HL-60 (cell line): ENCODE results near the gene CFL2.

Experiments
- DNase-seq, 2 experiments: peaks; one replicate each; pipeline ENCODE4 v3.0.0-alpha.2; 2010 to 2020; ENCODE audit warnings: low read depth in 1 of 2, low spot score in 1 of 2
- H3K27ac ChIP-seq: fragments of 250-450 bp; sonication (Bioruptor Pico); replicated peaks from 2 replicates; pipeline ENCODE4 v1.5.1; 2020; ENCODE audit warnings: mild to moderate bottlenecking, moderate library complexity
- H3K27me3 ChIP-seq: fragments of 250-450 bp; sonication (Bioruptor Pico); 2 replicates; pipeline ENCODE4 v1.5.1; 2021; ENCODE audit warnings: mild to moderate bottlenecking, moderate library complexity; ENCODE audit not compliant: insufficient read depth, poor library complexity, severe bottlenecking
- H3K4me3 ChIP-seq: replicated peaks from 2 replicates; pipeline ENCODE4 v1.5.1; 2011; ENCODE audit warnings: mild to moderate bottlenecking, control low read depth, low read length; ENCODE audit not compliant: insufficient read depth
- GABPA ChIP-seq: IDR thresholded peaks from 2 replicates; pipeline ENCODE4 v1.6.1; 2012; ENCODE audit warnings: low read depth
- POLR2AphosphoS5 ChIP-seq: IDR thresholded peaks from 2 replicates; pipeline ENCODE4 v1.6.1; 2012; ENCODE audit warnings: low read depth
- SPI1 ChIP-seq: IDR thresholded peaks from 2 replicates; pipeline ENCODE4 v1.6.1; 2012; ENCODE audit warnings: low read depth, mild to moderate bottlenecking, borderline replicate concordance
- TF ChIP-seq, protein P1 (sequence below): IDR thresholded peaks from 2 replicates; pipeline ENCODE4 v1.6.1; 2012; ENCODE audit warnings: low read depth; ENCODE audit not compliant: insufficient replicate concordance
- TF ChIP-seq, protein P2 (sequence below): IDR thresholded peaks from one replicate; pipeline ENCODE4 v1.5.1; 2011; ENCODE audit warnings: low read length, control low read depth, inconsistent platforms; ENCODE audit not compliant: insufficient read depth

The CFL2 gene

DNA sequence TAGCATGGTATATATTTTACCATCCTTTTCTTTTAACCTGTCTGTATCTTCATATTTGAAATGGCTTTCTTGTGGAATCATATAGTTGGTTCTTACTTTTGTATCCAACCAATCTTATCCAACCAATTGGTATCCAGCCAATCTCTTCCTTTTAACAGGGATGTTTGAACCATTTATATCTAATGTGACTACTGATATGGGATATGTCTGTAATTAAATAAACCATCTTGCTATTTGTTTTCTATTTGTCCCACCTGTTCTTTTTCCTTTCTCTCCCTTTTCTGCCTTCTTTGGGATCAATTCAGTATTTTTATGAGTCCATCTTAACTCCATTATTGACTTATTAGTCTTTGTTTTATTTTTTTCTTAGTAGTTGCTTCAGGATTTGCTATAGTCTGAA lies 53.6 kb downstream of the CFL2 start:
- TF ChIP-seq, protein P1, sequence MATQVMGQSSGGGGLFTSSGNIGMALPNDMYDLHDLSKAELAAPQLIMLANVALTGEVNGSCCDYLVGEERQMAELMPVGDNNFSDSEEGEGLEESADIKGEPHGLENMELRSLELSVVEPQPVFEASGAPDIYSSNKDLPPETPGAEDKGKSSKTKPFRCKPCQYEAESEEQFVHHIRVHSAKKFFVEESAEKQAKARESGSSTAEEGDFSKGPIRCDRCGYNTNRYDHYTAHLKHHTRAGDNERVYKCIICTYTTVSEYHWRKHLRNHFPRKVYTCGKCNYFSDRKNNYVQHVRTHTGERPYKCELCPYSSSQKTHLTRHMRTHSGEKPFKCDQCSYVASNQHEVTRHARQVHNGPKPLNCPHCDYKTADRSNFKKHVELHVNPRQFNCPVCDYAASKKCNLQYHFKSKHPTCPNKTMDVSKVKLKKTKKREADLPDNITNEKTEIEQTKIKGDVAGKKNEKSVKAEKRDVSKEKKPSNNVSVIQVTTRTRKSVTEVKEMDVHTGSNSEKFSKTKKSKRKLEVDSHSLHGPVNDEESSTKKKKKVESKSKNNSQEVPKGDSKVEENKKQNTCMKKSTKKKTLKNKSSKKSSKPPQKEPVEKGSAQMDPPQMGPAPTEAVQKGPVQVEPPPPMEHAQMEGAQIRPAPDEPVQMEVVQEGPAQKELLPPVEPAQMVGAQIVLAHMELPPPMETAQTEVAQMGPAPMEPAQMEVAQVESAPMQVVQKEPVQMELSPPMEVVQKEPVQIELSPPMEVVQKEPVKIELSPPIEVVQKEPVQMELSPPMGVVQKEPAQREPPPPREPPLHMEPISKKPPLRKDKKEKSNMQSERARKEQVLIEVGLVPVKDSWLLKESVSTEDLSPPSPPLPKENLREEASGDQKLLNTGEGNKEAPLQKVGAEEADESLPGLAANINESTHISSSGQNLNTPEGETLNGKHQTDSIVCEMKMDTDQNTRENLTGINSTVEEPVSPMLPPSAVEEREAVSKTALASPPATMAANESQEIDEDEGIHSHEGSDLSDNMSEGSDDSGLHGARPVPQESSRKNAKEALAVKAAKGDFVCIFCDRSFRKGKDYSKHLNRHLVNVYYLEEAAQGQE: no peak
- TF ChIP-seq GABPA: no peak
- TF ChIP-seq POLR2AphosphoS5: no peak
- no peak for TF ChIP-seq SPI1
- TF ChIP-seq, protein P2, sequence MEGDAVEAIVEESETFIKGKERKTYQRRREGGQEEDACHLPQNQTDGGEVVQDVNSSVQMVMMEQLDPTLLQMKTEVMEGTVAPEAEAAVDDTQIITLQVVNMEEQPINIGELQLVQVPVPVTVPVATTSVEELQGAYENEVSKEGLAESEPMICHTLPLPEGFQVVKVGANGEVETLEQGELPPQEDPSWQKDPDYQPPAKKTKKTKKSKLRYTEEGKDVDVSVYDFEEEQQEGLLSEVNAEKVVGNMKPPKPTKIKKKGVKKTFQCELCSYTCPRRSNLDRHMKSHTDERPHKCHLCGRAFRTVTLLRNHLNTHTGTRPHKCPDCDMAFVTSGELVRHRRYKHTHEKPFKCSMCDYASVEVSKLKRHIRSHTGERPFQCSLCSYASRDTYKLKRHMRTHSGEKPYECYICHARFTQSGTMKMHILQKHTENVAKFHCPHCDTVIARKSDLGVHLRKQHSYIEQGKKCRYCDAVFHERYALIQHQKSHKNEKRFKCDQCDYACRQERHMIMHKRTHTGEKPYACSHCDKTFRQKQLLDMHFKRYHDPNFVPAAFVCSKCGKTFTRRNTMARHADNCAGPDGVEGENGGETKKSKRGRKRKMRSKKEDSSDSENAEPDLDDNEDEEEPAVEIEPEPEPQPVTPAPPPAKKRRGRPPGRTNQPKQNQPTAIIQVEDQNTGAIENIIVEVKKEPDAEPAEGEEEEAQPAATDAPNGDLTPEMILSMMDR: no peak
- Histone ChIP-seq H3K4me3 (no peak overlapping the region), H3K27ac (no peak overlapping the region), H3K27me3 (no peaks in the 10 kb centered on the region)
- no peak for DNase-seq
